ENCODE results near the gene CFAP99. TPM values are rescaled to one million over a fixed set of nuclear protein-coding genes. Genes with fewer than 3 reads are reported as not detected.

The CFAP99 gene
- total and polyA plus RNA-seq, 9 of the 15 experiments (the other 6 are each of a cell fraction or from before 2014, with no cell fraction given): 0.07 to 0.18 (median 0.09) TPM; not detected in 6

DNA sequence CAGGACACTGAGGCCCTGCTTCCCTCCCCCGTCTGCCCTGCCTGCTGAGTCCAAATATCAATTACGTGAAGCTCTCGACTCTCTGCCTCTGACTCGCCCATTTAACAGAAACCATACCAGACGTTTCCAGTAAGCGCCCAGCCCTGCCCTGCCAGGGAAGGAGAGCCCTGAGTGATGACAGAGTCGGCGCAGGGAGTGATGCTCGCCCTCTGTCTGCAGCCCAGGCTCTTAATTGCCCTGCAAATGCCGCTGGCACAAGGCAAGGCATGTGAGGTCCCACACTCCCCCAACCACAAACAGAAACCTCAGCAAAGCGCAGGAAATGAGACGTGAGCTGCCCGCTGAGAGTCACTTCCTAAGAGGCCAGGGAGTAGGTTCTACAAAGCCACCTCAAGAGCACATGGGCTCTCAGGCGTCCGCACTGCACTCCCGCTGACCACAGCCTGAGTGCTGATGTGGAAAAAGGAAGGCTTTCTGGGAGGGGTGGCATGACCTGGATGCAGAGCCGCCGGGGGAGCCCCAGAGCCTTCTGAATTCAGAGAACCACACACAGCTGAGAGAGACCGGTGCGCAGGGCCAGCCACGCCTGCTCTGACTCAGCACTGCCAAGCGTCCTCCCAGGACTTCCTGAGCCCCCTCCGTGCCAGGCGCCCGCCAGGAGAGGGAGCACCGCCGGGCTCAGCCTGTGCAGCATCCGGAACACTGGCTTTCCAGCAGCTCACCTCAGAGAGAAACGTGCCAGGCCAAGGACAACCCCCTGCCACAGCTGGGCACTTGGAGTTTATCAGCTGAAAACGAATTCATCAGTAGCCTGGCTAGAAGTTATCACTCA lies 5.7 kb upstream of the CFAP99 start (continued):
- TF ChIP-seq, protein P1, sequence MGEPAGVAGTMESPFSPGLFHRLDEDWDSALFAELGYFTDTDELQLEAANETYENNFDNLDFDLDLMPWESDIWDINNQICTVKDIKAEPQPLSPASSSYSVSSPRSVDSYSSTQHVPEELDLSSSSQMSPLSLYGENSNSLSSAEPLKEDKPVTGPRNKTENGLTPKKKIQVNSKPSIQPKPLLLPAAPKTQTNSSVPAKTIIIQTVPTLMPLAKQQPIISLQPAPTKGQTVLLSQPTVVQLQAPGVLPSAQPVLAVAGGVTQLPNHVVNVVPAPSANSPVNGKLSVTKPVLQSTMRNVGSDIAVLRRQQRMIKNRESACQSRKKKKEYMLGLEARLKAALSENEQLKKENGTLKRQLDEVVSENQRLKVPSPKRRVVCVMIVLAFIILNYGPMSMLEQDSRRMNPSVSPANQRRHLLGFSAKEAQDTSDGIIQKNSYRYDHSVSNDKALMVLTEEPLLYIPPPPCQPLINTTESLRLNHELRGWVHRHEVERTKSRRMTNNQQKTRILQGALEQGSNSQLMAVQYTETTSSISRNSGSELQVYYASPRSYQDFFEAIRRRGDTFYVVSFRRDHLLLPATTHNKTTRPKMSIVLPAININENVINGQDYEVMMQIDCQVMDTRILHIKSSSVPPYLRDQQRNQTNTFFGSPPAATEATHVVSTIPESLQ (CRISPR knock-in tag; IDR thresholded peaks at IDR 0.05): no peak
- TF ChIP-seq DNMT1 (IDR thresholded peaks at IDR 0.05) (no peak), CEBPB (tag; IDR thresholded peaks at IDR 0.05) (no peak), ZNF551 (CRISPR knock-in tag; IDR thresholded peaks at IDR 0.05) (no peak), PRPF4 (IDR thresholded peaks at IDR 0.05; ENCODE audit: insufficient read depth, low read depth, low read length, poor library complexity, severe bottlenecking) (no peak), TAF1 (IDR thresholded peaks at IDR 0.05; ENCODE audit: control insufficient read depth, extremely low read depth, insufficient read depth, low read length, severe bottlenecking) (peak; percentile 50), FOXK2 (conservative IDR thresholded peaks at IDR 0.05 in 1 of 2, IDR thresholded peaks at IDR 0.05 in 1 of 2; ENCODE audit: low read depth in 2 of 2) (no peak), ETV1 (tag; conservative IDR thresholded peaks at IDR 0.05; ENCODE audit: low read depth) (peak; percentile 61), HNRNPUL1 (IDR thresholded peaks at IDR 0.05; ENCODE audit: low read length) (no peak), NFXL1 (CRISPR knock-in tag; IDR thresholded peaks at IDR 0.05) (no peak), XRCC3 (IDR thresholded peaks at IDR 0.05) (no peak), BCOR (IDR thresholded peaks at IDR 0.05) (no peak)
- TF ChIP-seq, protein P2, sequence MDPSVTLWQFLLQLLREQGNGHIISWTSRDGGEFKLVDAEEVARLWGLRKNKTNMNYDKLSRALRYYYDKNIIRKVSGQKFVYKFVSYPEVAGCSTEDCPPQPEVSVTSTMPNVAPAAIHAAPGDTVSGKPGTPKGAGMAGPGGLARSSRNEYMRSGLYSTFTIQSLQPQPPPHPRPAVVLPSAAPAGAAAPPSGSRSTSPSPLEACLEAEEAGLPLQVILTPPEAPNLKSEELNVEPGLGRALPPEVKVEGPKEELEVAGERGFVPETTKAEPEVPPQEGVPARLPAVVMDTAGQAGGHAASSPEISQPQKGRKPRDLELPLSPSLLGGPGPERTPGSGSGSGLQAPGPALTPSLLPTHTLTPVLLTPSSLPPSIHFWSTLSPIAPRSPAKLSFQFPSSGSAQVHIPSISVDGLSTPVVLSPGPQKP (CRISPR knock-in tag; IDR thresholded peaks at IDR 0.05): no peak
- TF ChIP-seq, protein P3, sequence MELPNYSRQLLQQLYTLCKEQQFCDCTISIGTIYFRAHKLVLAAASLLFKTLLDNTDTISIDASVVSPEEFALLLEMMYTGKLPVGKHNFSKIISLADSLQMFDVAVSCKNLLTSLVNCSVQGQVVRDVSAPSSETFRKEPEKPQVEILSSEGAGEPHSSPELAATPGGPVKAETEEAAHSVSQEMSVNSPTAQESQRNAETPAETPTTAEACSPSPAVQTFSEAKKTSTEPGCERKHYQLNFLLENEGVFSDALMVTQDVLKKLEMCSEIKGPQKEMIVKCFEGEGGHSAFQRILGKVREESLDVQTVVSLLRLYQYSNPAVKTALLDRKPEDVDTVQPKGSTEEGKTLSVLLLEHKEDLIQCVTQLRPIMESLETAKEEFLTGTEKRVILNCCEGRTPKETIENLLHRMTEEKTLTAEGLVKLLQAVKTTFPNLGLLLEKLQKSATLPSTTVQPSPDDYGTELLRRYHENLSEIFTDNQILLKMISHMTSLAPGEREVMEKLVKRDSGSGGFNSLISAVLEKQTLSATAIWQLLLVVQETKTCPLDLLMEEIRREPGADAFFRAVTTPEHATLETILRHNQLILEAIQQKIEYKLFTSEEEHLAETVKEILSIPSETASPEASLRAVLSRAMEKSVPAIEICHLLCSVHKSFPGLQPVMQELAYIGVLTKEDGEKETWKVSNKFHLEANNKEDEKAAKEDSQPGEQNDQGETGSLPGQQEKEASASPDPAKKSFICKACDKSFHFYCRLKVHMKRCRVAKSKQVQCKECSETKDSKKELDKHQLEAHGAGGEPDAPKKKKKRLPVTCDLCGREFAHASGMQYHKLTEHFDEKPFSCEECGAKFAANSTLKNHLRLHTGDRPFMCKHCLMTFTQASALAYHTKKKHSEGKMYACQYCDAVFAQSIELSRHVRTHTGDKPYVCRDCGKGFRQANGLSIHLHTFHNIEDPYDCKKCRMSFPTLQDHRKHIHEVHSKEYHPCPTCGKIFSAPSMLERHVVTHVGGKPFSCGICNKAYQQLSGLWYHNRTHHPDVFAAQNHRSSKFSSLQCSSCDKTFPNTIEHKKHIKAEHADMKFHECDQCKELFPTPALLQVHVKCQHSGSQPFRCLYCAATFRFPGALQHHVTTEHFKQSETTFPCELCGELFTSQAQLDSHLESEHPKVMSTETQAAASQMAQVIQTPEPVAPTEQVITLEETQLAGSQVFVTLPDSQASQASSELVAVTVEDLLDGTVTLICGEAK (IDR thresholded peaks at IDR 0.05): no peak; the same call in 1 of the 2 replicates
- TF ChIP-seq, protein P3 (CRISPR knock-in tag; IDR thresholded peaks at IDR 0.05): no peak

Data from K562 (cell line).